ENCODE measurements around the gene NPHS1. TPM values are rescaled to one million over a fixed set of nuclear protein-coding genes. Genes with fewer than 3 reads are reported as not detected.
"Not testable (repeated sequence)": the region's sequence is repeated elsewhere in the genome, so short reads cannot be mapped to it uniquely, and the experiment has no call there.

Gene NPHS1
- total RNA-seq, 1 experiment from 2014 or later: not detected

DNA sequence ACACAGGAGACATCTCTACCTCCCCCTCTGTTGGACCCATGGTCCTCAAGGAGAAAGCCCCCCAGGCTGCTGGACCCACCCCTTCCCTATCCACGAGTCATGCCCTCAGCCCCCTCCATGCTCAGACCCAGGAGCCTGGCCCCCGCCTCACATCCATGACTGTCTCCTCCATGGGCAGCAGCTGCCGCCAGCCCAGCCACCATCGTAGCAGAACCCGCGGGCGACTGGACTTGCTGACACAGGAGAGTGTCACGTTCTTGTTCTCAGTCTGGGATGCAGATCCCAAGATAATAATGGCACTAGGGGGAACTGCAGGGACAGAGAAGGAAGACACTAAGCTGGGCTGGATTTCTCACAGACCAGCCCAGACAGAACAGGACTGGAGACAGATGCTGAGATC, 3.8 kb downstream of the NPHS1 start:
- no peak for DNase-seq (ENCODE audit: low spot score)

DNA sequence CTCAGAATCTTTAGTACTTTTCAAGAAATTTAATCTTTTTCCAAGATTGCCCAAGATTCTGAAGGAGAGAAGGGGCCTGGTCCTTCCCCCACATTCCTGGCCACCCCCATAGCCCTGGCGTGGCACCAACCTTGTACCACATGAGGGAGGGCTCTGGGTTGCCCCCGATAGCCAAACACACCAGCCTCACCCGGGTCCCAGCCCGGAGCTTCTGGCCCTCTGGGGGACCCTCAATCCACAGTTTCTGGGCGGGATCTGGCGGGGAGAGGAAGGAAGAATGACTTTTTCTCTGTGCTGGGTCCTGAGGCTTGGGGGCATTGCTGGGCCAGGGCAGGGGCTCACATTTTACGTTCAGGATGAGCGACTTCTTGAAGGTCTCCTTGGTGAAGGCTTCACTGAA, 4.4 kb downstream of the NPHS1 start:
- DNase-seq (ENCODE audit: low spot score): no peak

DNA sequence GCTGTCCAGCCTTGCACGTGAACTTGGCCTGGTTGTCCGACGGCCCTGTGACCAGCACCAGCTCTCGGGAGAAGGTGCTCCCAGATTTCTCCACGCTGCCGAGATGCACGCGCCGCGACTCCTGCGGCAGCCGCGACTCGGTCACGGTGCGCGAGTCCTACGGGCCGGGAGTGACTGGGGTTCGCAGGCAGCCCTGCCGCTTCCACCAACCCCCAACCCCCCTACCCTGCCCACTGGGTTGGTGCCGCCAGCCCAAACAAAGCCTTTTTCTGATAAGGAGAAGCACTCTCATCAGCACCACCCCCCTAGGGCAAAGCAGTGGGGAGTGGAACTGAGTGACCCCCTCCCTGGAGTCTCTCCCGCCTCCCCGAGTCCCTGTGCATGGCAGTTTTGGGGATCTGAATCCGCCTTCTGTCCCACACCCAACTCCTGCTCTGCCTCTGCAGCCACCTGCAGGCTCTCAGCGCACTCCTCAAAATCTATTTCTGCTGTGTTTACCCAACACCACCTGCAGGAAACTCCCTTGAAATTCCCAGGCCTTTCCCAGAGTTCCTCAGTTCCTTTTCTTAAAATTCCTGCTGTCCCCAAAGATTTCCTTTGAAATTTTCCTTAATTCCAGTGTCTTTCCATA, 6.2 kb downstream of the NPHS1 start:
- DNase-seq (ENCODE audit: low spot score): no peak

DNA sequence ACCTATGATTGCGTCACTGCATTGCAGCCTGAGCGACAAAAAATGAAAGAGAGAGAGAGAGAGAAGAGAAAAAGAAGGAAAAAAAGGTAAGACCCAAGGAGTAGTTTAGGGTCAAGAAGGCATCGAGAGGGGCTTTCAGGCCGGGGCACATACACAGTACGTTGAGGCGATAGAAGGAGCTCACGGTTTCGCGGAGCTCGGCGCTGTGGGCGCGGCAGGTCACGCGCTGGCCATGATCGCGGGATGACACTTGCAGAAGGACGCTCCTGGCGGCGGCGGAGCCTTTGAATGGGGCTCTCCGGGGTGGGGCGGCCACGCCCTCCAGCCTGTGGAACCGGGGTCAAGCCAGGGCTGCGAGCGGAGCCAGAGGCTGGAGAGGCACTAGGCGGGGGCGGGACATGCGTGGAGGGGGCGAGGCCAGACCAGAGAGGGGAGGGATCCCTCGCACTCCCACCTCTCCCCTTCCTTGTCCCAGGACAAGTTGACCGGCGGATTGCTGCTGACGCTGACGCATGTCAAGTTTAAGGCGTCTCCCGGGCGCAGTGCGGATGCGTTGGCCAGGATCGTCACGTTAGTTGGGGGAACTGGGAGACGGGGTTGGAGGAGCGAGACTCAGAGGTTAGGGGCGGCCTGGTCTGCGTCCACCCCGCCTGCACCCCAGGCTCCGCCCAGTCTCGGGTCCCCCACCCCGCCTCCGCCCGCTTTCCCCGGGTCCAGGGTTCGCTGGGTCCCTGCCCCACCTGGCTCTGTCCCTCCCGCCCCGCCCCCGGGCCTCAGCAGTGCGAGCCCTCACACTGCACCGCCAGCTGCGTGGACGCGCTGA, 6.9 kb downstream of the NPHS1 start:
- DNase-seq (ENCODE audit: low spot score): no peak

DNA sequence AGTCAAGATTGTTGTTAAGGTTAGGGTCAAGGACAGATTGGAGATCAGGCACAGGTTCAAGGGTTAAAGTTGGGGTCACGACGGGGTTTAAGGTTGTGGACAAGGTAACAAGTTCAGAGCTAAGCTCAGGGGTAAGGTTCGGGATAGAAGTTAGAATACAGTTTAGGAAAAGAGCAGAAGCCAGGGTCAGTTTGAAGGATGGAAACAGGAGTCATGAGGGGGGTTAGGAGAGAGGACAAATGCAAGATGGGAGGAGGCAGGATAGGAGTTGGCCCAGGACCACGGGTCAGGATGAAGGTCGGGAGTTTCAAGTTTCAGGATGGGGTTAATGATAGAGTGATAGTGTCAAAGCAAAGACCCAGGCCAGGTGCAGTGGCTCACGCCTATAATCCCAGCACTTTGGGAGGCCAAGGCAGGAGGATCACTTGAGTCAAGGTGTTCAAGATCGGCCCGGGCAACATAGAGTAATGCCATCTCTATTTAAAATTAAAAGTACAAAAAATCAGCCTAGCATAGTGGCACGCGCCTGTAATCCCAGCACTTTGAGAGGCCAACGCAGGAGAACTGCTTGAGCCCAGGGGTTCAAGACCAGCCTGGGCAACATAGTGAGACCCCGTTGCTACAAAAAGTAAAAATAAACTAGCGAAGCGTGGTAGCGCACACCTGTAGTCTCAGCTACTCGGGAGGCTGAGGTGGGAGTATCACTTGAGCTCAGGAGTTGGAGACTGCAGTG, 7.7 kb downstream of the NPHS1 start:
- no peak for DNase-seq (ENCODE audit: low spot score)

DNA sequence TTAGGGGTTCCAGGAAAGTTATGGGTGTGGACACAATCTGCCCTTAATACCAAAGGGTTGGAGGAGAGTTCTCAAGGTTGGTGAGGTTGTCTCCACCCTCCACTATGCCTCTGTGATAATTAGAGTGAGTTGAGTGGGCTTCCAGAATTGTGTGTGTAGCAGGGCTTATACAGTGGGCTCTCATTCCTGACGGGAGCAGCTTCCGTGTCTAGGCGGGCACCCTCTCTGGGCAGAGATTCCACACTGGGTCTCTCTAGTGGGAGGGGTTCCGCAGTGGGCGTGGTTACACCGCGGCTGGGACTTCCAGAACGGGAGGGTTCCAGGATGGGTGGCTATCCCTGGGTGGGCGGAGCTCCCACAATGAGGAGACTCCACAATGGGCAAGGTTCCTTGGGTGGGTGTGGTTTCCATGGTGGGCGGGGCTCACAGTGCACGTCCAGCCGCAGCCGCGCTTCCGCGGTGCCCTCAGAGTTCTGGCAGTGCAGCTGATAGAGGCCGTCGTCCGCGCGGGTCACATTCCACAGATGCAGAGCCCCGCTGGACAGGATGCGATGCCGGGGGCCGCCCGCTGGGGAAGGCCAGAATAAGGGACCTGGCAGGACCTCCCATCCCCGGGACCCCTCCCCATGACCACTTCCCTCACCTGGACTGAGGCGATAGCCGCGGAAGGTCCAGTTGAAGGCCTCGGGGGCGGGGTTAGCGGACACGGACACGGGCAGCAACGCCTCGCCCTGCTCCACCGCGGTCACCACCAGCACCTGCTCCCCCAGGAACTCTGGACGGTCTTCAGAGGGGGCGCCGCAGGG, 8.4 kb downstream of the NPHS1 start:
- DNase-seq (ENCODE audit: low spot score): no peak

DNA sequence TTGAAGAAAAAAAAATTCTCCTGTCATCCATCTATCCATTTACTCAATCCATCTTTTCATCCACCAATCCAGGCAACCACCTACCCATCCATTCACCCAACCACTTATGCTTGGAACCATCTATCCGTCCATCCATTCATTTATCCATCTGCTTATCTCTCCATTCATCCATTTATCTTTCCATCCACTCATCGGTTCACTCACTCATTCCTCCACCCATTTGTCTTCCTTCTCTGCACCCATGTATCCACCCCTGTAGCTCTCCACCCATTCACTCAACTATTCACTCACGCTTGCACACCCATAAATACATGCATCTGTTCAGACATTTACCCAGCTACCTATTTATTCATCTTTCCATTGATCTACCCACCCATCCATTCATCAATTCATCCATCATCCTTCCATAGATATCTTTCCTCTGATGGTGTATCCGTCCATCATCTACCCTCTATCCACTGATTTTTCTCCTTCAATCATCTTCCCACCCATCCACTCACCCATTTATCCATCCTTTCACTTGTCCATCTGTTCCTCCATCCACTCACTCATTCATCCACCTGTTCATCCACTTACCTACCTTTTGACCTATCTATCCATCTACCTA, 9.5 kb downstream of the NPHS1 start:
- DNase-seq (ENCODE audit: low spot score): no peak

DNA sequence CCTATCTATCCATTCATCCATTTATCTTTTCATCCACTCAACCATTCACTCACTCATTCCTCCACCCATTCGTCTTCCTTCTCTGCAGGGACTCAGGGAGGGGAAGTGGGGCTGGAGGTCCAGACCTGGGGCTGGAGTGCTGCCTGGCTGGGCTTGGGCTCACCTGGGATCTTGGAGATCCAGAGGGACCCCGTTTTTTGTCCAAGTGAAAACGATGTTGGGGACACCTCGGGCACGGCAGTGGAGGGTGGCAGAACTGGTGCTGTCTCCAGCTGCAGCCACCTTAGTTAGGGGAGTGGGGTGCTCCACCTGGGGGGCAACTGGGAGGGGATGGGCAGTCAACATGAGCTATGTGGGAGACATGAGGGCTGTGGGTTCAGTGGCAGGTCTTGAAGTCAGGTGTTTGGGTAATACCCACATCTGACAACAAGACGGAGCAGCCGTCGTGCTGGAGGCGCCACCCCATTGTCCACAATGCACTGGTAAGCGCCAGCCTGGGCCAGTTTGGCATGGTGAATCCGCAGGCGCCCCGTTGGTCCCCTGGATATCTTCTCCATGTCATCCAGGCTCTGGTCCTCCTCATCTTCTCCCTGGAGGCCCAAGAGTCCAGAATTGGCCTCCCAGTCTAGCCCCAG, 10.2 kb downstream of the NPHS1 start:
- DNase-seq (ENCODE audit: low spot score): no peak

DNA sequence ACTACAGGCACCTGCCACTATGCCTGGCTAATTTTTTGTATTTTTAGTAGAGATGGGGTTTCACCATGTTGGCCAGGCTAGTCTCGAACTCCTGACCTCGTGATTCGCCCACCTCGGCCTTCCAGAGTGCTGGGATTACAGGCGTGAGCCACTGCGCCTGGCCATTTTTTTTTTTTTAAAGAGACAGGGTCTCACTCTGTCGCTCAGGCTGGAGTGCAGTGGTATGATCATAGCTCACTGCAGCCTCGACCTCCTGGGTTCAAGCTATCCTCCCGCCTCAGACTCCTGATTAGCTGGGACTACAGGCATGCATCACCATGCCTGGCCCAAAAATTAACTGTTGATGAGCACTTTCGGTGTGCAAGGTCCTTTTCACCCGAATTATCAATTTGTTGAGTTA, 16.2 kb downstream of the NPHS1 start:
- DNase-seq (ENCODE audit: low spot score): not testable (repeated sequence)

DNA sequence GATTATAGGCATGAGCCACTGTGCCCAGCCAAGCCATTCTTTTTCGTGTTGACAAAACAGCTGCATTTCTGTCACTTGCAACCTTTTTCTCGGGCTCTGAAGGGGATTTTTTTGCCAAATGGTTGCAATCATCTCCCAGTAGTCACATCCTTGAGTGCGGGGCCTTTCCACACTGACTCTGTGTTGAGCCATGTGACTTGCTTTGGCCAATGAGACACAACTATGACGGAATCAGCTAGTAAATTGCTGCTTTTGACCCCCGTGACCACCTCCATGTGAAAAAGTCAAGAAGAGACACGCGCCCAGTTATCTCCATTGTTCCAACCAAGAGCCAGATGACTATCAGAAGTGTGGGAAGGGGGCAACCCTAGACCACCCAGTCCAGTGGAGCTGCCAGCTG, 18.3 kb downstream of the NPHS1 start:
- no peak for DNase-seq (ENCODE audit: low spot score)

DNA sequence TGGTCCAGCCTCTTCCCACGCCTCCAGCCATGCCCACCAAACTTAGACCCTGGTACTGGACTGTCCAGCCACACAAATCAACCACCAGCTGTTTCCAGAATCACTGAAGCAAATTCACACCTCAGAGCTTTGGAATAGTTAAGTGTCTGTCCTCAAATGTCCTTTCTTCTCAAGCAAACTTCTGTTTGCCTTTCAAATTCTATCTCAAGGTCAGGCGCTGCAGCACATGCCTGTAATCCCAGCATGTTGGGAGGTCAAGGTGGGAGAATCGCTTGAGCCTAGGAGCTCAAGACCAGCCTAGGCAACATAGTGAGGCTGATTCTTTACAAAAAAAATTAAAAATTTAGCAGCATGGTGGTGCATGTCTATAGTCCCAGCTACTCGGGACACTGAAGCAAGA, 20.2 kb downstream of the NPHS1 start:
- no peak for DNase-seq (ENCODE audit: low spot score)

DNA sequence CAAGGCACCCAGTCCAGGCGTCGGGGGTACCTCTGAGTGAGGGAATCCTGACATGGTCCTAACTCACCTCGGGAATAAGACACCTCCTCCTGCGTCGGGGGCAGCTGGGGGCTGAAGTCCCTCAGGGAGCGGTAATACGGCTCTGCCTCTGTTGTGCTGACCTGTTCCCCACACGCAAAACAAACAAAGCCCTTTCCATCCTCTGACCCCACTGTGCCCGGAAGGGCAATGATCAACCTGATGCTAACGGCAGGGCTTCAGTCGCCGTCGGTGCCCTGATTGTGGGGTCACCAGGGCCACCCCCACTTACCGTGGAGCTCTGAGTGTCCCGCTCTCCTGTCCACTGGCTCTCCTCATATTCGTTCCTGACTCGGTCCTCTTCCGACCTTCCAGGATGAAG, 21.3 kb downstream of the NPHS1 start:
- DNase-seq (ENCODE audit: low spot score): no peak

DNA sequence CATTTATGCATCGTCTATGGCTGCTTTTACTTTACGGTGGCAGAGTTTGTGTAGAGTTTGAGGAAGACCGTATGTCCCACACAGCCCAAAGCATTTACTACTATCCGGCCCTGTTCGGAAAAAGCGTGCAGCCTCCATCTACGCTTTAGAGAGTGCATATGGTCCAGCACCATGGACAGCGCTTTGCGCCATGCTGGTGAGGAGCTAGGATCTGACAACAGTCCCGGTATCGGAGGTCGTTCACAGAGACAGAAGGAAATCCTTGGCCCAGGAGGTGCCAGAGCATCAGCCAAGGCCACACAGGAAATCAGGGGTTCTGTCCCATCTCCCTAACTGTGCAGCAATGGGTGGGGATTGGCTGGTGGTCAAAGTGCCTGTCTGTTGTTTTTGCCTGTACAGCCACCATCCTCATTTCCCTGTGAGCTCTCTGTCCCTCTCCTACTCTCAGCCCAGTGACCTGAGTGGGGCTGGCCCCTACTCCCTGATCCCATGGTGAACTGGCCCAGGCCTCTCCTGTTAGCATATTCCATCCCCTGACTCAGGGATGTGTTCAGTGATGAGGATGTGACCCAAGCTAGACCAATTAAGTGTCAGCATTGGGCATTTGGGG, 23.5 kb downstream of the NPHS1 start:
- DNase-seq (ENCODE audit: low spot score): peak; percentile 60

DNA sequence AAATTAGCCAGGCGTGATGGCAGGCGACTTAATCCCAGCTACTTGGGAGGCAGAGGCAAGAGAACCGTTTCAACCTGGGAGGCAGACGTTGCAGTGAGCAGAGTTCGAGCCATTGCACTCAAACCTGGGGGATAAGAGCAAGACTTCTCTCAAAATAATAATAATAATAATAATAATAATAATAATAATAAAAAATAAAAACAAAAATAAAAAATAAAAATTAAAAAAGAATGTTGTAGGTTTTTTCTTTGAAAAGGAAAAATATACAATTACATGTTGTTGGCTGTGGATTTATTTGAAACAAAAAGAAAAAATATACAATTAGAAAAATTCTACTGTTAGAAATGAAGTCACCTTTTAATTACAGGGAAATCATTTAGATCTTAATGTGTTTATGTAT, 28.2 kb downstream of the NPHS1 start:
- no peak for DNase-seq (ENCODE audit: low spot score)

DNA sequence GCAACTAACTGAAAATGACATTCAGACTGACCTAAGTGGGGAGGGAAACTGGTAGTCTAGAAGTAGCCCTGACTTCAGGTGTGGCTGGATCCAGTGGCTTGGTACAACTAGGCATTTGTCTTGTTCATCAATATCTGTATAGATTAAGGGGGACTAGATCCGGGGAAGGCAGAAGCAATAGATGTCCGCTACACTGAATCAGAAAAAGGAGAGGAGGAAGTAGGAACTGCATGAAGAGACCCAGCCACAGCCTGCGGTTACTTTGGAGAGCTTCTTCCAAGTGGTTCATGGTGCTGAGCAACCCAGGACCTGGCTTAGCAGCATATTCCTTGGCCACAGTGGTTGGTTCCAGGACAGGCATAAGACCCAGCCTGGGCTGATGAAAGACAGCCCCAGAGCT, 29.7 kb downstream of the NPHS1 start:
- DNase-seq (ENCODE audit: low spot score): no peak

DNA sequence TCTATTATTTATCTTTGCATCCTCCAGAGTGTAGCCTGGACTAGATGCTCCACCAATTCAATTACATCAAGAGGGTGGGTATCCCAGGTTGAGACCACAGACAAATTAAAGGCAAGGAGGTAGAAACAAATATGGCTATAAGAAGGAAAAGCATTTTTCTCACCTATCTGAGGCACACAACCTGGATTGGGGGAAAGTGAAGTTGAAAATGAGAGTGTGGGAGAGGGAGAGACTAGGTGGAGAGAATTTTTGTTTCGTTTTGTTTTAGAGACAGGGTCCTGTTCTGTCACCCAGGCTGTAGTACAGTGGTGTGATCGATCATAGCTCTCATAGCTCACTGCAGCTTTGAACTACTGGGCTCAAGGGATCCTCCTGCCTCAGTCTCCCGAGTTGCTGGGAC, 33.9 kb downstream of the NPHS1 start:
- DNase-seq (ENCODE audit: low spot score): no peak

DNA sequence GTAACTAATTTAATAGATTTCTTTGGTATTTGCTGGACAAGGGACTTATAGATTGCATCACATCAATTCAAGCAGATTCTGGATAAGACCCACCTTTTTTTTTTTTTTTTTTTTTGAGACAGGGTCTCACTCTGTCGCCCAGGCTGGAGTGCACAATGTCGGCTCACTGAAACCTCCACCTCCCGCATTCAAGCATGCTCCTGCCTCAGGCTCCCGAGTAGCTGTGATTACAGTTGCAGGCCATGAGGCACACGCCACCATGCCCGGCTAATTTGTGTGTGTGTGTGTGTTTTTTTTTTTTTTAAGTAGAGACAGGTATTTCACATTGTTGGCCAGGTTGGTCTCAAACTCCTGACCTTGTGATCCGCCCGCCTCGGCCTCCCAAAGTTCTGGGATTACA, 35.5 kb downstream of the NPHS1 start:
- DNase-seq (ENCODE audit: low spot score): no peak

DNA sequence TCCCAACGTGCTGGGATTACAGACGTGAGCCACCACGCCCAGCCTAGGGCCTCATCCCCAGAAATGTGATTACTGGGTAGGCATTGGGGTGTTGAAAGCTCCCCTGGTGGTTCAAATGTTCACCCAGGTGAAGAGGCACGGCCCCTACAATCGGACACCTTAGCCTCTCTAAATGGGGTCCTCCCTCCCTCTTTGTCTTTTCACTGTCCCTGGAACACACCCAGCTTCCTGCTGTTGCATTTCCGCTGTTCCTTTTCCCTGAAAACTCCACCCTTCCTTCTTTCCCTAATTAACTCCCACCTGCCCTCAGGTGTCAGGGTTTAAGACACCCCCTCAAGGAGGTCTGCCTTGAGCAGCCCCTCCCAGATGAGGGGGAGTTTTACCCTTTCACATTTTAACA, 36.0 kb downstream of the NPHS1 start:
- no peak for DNase-seq (ENCODE audit: low spot score)

DNA sequence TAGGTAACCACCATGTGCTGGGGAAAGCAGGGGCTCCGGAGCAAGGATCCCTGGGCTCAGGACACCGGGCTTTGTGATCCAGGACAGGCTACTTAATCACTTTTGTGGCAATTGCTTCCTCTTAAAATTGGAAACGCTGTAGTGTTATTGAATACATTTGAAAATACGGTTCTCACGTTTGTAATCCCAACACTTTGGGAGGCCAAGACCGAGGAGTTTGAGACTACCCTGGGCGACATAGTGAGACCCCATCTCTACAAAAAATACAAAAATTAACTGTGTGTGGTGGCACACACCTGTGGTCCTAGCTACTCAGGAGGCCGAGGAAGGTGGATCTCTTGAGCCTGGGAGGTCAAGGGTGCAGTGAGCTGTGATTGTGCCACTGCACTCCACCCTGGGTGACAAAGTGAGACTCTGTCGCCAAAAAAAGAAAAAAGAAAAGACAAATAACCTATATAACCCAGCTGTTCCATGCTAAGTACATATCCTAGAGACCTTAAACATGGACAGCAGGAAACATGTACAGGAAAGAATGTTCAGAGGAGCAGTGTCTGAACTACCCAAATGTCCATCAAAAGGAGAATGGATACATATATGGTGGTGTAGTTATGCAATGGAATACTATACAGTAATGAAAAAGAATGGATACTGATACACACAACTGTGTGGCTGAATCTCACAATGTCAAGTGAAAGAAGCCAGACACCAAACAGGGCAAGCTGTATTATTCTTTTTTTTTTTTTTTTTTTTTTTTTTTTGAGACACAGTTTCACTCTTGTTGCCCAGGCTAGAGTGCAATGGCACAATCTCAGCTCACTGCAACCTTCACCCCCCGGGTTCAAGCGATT, 39.0 kb downstream of the NPHS1 start:
- no peak for DNase-seq (ENCODE audit: low spot score)
